Activated CD8-positive, alpha-beta memory T cell treated with anti-CD3 and anti-CD28 coated beads for 48 hours (primary cell): ENCODE data around the gene MYDGF.

Source experiments
- DNase-seq, 3 experiments: peaks; one replicate each; pipeline ENCODE4 v3.0.0-alpha.2; 2020; ENCODE audit warnings: low read depth in 2 of 3, low spot score in 2 of 3

MYDGF gene

DNA sequence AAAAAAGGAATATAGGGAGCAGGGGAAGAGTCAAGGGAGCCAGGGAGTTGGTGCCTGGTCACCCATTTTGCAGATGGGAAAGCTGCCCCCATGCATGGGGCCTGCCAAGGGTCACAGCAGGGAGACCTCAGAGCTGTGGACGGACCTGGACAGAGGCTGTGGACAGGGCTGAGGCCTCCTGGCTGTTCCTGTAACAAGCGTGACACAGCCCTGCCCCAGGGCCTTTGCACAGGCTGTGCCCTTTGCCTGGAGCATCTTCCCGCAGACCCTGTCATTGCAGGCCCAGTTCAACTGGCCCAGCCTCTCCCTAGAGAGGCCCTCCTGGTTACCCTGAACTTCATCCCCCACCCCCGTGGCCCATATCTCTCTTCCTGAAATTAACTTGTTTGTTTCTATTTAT, 24.4 kb downstream of the MYDGF start:
- no peak for DNase-seq

DNA sequence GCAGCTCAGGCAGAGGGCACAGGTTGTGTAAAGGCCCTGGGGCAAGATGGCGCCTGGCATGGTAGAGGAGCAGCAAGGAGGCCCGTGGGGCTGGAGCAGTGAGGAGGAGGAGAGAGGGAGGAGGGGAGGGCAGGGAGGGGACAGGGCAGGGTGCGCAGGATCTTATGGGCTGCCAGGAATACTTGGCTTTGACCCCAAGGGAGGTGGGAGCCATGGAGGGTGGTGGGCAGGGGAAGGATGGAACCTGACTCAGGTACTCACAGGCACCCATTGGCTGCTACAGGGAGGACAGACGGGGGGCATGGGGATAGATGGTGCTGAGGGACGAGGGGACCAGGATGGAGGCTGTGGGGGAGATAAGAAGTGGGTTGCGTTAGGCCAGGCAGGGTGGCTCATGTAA, 27.5 kb downstream of the MYDGF start:
- no peak for DNase-seq

DNA sequence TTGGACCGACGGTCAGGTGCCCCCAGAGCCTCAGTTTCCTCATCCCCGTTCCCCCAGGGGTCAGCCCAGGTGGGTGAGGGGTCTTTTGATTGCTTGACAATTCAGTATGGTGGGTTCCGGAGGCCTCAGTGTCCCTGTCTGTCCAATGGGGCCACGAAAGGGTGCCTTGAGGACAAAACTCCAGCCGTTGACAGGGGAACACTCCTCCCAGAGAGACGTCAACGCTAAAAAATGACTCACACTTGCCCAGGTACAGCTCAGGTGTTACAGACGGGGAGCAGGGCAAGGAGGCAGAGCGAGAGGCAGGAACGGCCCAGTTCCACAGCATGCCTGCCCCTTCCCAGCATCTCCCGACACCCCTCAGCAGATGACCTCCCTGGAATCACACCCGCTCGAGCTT, 29.0 kb downstream of the MYDGF start:
- DNase-seq: no peak

DNA sequence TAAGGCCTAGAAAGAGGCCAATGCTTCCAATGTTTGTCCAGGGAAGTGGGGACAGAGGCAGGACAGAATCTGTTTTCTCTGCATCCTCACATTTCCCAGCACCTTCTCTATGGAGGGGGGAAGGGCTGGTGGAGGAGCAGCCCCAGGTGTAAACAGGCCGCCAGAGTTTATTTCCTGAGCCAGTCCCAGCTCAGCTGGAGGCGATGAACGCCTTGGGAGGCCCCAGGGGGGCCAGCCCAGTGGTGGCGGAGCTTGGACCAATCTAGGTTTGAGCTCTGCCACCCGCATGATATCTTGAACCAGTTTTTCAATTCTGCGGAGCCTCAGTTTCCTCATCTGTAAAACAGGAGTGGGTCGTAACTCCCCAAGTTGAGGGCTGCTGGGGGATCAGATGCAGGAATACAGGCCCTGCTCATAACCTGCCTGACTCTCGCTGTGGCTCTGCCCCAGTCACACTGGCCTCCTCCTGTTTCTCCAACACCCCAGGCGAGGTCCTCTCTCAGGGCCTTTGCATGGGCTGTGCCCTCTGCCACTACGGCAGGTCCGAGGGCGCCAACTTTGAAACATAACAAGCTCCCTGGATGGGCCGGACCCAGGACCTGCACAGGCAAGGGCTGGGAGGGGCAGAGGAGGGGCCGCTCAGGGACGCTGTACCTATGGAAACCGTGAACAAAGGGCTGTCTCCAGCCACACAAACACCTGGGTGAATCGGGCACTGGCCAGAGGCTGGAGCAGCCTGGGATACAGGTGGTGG, 29.7 kb downstream of the MYDGF start:
- no peak for DNase-seq

DNA sequence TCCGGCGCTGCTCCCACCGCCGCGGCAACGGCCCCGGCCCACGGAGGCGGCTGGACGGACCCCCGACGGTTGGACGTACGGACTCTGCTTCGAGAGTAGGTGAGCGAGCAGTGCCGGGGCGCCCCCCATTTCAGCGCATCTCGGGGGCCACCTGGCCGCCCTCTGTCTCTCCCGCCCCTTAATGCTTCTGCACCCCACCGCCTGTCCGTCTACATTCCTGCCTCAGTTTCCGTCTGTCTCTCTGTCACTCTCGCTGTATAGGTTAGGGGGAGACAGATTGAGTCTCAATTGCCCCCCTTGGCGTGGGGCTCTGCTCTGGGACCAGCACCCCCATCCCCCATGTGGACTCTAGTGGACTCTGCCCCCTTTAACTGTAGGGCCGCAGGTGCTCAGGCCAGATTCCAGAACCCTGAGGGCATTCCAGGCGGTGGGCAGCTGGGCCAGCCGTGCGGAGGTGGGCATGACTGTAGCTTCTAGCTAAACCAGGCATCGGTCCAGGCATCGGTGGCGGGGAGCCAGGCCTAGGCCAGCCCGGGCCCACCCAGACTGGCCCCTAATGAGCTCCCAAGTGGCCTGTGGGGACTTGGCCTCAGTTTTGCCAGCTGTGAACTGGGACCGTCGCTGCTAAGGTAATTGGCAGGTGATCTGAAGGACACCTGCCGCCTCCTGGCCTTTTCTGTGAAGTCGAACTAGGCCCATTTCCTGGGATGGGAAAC, 30.5 kb downstream of the MYDGF start:
- DNase-seq: no peak

DNA sequence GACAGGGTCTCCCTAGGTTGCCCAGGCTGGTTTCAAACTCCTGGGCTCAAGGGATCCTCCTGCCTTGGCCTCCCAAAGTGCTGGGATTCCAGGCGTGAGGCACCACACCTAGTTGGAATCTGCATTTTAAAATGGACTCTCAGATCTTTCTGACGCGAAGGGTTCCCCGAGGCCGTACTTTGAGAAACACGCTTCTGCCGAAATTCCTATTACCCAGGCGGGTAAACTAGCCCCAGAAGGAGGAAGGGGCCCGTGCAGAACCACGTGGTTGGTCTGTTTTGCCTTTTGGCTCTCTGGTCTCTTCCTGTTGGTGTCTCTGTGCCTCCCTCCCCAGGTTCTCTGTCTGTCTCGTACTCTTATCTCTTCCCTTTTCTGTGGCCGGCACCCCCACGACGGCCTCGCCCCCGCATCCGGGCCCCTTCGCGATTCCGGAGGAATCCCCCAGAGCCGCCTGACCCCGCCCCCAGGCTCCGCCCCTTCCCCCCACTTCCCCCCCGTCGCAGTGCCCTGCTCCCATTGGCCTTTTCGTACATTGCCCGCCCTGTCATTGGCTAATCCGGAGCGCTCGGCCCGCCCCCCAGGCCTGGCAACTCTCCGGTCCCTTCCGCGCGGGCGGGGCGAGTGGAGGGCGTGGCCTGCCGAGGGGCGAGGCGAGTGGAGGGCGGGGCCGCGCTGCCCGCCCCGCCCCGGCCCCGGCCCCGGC, 31.2 kb downstream of the MYDGF start, which contains the start of gene TNFAIP8L1:
TNFAIP8L1 (plus strand) TSS at position 689 of the 703 bp plus-strand sequence. CDS start 12,354 bp downstream, outside the sequence.
- DNase-seq: peak; percentile 96 to 98 (median 97)

DNA sequence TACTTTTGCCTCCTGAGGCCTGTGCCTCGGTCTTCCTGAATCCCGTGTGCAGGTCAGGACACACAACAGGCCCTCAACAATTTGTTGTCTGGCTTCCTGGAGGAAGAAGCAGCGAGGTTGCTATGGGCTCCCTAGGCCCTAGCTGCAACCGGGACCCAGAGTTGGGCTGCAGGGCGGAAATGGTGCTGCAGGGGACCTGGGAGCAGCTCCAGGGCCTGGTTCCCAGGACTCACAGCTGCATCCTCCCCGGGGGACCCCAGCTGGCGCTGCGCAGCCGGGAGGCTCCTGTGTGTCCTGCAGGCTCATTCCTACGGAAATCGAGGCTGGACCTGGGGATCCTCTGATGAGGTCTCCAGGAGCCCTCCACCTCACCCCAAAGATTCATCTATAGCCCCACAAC, 31.8 kb downstream of the MYDGF start:
- no peak for DNase-seq

DNA sequence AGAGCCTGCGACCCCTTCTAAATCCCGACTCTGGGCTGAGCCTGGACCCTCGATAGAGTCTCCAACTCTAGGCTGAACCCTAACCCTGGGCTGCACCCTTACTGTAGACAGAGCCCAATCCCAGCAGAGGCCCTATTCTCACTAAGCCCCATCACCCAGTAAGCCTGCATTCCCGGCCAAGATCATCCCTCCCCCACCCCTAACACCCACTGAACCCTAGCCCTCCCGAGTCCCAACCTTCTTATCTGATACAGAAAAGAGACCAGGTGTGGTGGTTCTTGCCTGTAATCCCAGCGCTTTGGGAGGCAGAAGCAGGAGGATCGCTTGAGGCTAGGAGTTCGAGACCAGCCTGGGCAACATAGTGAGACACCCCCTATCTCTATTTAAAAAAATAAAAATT, 33.4 kb downstream of the MYDGF start:
- no peak for DNase-seq

DNA sequence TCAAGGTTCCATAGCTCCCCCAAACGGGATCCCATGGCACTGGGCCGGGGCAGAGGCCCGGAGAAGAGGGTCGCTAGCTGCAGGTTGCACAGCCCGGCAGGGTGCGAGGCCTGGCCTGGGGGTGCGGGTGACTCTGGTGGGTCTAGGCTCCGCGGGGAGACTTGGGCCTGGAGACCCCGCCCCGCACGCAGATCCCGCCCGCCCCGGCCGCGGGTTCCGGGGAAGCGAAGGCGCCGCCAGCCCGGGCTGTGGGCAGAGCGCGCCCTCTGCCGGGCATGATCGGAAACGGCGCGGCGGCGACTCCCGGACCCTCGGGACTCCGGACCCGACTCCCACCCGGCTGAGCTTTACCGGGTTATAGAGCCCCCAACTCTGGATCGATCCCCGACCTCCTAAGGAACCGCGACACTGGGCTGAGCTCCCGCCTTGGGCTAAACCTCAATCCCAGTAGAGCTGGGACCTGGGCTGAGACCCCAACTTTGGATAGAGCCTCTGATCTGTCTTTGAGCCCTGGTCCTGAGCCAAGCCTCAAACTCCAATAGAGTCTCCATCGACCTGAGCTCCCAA, 33.9 kb downstream of the MYDGF start:
- DNase-seq: peak; percentile 56 to 81 (median 75)

DNA sequence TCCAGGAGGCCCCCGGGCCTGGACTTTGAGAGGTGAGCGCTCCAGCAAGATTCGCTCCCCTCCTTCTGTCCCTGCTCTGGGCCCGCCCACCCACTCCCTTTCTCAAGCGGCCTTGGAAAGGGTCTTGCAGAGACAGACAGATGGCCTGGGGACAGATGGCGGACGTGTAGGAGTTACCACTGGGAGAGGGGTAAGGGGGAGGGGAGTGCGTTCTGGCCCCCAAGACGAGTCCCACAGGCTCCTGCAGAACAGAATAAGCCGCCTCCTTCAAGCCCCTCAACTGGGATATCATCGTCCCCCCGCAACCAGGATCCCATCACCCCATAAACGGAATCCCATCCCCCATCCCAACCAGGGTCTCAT, 34.4 kb downstream of the MYDGF start:
- DNase-seq: no peak

DNA sequence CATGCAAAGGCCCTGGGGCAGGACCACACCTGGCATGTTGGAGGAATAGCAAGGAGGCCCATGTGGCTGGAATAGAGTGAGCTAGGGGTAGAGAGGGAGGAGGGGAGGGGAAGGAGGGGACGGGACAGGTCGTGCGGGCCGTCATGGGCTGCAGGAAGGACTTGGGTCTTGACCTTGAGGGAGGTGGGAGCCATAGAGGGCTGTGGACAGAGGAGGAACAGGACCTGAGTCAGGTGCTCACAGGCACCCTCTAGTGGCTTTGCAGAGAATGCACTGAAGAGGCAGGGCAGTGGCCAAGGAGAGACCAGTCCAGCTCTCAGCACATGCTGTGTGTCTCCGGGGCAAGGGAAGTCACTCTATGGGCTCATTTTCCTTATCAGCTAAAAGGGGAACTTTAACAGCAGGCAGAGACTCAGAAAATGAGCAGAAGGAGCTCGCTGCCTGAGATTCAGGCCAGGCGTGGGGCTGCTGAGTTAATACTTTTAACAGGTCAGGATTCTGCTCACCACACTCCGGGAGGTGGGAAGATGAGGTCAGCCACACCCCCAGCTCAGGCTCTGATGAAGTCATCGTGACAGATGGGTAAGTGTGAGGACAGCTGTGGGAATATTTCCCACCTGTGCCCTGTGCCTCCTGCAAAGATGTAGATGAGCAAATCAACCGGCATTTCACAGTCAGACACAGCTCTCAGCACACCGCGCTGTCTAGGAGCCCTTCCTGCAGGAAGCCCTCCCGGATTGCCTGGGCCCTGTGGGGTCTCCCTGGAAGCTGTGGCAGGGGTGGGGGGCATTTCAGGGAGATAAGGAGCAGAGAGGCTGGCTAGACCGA, 36.8 kb downstream of the MYDGF start:
- DNase-seq: no peak

DNA sequence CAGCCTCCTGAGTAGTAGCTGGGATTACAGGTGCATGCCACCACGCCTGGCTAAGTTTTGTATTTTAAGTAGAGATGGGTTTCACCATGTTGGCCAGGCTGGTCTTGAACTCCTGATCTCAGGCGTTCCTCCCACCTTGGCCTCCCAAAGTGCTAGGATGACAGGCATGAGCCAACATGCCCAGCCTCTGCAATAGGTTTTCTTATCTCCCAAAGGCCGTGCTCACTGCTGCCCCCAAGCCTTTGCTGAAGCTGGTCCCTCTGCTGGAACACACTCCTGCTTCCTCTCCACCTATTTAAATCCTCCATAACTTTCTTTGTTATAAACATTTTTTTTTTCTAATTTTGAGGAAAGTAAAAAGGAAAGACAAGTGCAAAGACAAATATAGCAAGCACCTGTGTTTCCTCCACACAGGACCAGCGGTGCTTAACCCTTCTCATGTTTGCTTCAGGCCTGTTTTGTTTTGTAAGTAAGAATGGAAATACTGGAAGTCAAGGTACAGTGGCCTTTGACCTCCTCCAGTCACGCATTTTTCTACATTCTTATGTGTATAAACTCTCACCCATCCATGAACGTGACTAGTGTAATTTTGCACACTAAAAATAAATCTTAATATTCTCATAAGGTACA, 45.3 kb downstream of the MYDGF start:
- no peak for DNase-seq

DNA sequence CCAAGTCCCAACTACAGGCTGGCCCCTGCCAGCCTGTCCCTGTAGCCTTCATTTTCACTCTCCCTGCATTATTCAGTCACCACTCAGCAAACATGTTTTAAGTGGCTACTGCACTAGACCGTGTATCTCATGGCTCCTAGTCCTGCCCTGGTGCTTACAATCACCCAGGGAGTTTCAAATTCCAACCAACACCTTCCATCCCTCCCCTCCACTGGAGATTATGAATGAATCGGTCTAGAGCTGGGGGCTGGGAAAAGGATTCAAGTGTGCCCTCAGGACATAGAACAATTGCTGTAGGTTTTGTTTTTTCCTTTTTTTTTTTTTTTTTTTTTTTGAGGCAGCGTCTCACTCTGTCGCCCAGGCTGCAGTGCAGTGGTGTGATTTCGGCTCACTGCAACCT, 45.8 kb downstream of the MYDGF start:
- DNase-seq: no peak

DNA sequence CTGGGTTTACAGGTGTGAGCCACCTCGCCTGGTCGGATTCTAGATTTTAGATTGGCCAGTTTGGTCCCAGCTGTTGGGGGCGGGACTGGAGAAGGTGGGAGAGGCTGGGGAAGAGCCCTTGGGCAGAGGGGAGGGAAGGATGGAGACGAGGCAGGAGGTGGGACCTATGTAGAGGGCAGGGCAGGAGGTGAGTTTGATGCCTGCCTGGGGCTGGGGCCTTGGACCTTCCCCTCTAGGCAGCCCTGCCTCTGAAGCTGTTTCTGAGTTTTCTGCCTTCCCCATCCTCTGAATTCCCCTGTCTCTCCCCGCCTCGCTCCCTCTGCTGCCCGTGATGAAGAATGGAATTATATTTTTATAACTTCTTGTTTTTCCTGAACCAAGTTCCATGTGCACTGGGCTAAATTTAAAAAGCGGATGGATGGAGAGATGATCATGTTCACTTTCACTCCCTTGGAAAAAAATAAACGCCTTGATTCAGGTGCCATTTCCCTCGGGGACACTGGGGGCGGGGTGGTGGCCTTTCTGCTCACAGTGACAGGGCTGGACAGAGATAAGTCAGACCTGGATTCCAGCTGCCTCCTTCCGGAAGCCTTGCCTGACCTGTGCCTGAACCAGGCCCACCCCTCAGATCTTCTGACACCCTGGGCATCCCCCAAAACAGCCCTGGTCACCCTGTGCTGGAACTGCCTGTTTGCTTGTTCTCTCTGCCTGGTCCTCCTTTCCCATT, 47.3 kb downstream of the MYDGF start:
- no peak for DNase-seq

DNA sequence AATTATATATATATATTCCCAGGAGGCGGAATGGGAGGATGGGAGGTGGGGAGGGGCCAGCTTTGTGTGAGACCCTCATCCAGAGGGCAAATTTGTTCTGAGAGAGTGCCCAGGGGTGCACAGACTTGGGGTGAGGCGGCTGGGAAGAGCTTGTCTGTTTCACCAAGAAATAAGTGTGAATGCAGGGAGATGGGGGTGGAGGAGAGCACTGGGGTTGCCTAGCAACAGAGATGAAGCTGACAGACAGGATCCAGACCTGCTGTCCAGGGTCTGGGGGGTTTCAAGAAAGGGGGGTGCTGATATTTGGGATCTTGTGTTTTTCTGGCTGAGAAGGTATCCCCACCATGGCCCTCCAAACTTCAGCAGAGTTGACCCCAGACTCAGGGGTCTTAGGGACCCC, 49.5 kb downstream of the MYDGF start:
- DNase-seq: no peak

DNA sequence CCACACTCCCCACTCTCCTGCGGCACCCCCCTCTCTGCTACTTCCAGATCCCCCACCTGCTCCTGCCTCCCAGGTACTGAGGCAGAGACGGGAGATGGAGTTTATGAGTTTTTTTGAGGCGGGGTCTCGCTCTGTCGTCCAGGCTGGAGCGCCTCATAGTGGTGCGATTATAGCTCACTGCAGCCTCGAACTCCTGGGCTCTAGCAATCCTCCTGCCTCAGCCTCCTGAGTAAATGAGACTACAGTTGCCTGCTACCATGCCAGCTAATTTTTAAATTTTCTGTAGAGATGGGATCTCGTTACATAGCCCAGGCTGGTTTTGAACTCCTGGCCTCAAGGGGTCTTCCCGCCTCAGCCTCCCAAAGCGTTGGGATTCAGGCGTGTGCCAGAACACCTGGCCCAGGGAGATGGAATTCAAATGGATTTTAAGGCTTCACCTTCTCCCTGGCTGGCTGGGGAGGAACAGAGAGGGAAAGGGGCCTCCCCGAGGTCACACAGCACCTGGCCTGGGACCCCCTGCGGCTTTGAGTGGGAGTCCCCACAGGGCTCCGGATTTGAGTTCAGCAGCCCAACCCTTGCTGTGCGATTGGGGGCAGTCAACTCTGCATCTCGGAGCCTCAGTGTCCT, 50.4 kb downstream of the MYDGF start:
- DNase-seq: no peak

DNA sequence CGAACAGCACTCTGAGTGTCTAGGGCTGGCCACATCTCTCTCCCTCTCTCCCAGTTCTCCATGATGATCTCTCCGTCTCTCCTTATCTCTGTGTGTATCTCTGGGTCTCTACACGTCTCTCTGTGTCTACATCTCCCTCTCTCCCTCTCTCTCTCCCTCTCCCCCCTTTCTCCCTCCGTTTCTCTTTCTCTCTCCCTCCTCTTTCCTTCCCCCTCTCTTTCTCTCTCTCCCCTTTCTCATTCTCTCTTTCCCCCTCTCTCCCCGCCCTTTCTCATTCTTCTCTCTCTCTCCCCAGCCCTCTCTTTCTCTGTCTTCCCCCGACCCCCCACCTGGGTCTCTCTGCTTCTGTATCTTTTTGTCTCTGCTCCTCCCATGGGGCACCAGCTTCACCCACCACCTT, 52.1 kb downstream of the MYDGF start:
- no peak for DNase-seq

DNA sequence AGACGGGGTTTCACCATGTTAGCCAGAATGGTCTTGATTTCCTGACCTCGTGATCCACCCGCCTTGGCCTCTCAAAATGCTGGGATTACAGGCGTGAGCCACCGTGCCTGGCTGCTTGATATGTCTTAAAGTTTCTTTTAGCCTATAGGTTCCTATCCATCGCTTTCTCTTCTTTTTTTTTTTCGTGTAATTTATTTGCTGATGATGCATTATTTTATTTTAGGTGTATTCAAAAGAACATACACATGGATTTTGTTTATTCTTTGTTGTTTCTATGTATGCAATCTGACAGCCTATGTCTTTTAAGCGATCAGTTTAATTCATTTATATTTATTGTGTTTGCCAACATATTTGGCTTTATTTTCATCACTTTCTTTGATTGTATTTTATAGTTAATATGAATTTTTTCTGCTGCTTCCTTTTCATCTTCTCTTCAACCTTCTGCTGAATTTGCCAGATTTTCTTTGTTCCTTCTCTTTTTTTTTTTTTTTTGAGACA, 56.8 kb downstream of the MYDGF start:
- DNase-seq: no peak

DNA sequence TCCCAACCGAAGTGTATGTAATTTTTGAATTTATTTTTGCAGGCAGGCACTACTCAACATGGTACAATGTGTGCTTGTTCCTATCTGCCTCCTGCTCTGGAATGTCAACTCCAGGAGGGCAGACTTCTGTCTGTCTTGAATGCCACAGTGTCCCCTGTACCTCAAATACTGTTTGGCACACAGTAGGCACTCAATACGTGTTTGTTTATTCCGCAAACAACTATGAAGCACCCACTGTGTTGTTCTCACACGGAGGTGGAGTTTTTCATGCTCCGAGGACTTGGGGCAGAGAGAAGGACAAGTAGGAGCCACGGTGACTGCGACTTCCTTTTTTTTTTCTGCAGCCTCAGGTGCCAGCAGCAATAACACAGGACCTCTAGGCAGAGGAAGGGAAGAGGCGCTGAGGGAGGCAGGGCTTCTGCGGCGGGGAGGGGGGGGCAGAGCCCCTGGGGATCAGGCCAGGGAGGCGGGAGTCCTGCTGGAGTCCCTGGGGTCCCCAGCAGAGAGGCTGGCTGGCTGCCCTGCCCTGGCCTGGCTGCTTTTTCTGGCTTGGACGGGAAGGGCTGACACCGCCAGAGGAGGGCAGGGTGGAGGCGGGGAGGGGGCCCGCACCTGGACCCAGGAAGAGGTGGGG, 60.1 kb downstream of the MYDGF start:
- DNase-seq: no peak
